Stimulated activated CD8-positive, alpha-beta memory T cell treated with anti-CD3 and anti-CD28 coated beads, Interleukin-4, amount 100 ng/mL, for 4 hours (primary cell): ENCODE measurements around the gene GDF11.

ENCODE experiments used
- DNase-seq, 2 donors: peaks; one replicate each; pipeline ENCODE4 v3.0.0-alpha.2; 2020; ENCODE audit warnings: low read depth in 2 of 2, low spot score in 1 of 2

Gene GDF11

DNA sequence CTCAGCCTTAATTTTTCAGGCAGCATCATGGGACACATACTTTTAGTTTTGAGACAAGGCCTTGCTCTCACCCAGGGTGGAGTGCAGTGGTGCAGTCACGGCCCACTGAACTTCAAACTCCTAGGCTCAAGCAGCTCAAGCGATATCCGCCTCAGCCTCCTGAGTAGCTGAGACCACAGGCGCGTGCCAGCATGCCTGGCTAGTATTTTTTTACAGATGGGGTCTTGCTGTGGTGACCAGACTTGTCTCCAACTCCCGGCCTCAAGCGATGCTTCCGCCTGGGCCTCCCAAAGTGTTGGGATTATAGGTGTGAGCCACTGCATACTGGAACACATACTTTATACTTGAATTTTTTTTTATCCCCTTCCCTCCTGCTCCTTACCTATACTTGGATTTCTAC, 20.0 kb upstream of the GDF11 start:
- no peak for DNase-seq

DNA sequence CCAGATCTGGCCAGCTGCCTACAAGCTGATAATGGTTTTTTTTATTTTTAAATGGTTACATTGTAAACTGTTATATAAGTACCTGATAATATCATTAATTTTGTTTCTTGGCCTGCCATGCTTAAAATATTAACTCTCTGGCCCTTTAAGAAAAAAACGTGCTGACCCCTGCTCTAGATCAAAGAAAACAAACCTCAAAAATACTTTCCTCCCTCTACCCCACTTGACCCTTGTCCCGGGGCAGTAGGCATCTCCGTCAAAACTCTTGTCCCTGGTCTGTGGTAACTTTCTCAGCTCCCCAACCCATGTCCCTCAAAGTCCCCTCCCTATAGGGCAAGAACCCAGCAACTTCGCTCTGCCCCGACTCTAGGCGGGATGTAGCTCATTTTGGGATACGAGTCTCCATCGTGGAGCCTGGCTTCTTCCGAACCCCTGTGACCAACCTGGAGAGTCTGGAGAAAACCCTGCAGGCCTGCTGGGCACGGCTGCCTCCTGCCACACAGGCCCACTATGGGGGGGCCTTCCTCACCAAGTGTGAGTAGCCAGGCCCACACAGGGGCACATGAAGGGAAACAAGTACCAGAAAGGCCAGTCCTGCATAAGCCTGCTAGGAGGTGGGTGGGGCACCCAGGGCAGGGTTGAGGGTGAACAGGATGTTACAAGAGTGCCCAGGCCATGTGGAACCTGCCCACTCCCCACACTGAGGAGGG, 19.3 kb upstream of the GDF11 start:
- no peak for DNase-seq

DNA sequence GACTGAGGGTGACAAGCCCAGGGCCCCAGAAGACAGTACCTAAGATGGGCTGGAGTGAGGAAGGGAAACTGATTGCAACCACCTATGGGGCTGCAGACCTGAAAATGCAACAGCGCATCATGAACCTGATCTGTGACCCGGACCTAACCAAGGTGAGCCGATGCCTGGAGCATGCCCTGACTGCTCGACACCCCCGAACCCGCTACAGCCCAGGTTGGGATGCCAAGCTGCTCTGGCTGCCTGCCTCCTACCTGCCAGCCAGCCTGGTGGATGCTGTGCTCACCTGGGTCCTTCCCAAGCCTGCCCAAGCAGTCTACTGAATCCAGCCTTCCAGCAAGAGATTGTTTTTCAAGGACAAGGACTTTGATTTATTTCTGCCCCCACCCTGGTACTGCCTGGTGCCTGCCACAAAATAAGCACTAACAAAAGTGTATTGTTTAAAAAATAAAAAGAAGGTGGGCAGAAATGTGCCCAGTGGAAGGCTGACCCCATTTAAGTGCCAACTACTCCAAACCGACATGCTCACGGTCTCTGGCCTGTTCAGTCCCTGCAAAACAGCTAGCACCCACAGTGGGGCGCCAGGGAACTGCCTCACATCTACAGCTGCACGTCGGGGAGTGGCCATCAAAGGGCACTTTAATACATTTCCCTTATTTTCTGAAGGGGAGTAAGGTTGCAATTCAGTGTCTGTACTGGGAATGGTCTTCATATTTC, 18.5 kb upstream of the GDF11 start:
- peak in 1 of 2 donors; percentile 33 for DNase-seq

DNA sequence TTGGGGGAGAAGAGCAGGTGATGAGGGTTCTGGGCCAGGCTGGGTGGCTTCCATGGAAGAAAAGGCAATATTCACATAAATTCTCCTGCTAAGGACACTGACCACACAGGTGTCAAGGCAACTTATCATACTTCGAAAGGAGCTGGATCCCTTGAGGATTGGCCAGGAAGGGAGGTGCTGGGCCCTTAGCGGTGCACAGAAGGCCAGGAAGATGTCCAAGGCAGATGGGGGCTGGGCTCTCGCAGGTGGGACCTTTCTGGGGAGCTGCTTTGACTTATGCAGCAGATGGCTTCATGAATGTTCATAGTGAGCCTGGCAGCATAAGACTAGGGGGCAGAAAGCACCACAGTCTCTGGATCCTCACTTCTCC, 18.0 kb upstream of the GDF11 start:
- DNase-seq: no peak

DNA sequence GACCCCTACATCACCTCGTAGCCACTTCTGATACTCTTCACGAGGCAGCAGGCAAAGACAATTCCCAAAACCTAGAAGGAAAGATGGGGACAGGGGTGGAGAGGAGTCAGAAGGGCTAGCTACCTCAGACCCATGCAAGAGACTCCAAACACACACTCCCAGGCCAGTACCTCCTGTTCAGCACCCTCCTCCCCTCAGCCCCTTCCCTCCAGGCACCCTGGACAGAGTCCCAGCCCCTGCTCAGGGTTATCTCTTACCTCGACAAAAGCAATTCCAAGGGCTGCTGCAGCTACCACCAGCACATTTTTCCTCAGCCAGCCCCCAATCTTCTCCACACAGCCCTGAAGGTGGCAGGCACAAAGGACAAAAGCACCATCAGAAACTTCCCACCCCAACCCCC, 17.4 kb upstream of the GDF11 start:
- no peak for DNase-seq

DNA sequence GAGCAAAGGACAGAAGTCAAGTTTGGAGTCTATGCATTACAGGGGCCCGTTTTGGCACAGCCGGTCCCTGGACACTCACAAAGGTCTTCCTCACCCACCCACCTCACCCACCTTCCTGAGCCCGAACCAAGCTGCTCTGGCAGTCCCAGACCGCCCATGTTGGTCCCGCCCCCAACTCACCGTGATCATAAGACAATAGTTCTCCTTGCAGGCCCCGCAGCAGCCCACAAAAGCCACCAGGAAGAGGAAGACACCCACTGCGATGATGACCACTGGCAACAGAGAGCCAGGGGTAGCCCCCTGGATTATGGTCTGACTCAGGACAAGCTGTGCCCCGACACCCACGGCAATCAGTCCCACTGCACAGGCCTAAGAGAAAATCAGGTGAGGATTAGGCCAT, 16.0 kb upstream of the GDF11 start:
- DNase-seq: no peak

DNA sequence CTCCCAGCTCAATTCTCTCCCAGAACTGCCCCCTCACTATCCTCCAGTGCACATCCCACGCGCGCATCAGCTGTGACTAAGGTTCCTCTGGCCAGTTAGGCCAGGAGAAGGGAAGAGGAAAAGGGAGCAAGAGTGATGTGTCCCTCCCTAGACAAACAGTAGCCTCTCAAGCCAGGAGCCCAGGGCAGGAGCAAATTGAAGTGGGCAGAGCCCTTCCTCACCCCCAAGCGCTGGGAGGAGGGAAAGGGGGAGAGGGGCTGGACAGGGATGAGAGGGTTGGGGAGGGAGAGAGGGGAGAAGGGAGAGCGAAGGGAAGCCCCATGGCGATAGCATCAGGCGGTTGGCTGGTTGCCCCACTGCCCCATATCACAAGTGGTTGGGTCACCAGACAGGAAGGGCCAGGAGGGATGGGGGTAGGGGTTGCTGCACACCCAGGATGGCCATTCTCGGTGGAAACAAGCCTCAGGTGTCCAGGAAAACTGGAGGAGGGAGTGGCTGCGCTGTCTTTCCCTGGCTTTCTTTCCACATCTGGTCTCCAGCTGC, 15.2 kb upstream of the GDF11 start:
- no peak for DNase-seq

DNA sequence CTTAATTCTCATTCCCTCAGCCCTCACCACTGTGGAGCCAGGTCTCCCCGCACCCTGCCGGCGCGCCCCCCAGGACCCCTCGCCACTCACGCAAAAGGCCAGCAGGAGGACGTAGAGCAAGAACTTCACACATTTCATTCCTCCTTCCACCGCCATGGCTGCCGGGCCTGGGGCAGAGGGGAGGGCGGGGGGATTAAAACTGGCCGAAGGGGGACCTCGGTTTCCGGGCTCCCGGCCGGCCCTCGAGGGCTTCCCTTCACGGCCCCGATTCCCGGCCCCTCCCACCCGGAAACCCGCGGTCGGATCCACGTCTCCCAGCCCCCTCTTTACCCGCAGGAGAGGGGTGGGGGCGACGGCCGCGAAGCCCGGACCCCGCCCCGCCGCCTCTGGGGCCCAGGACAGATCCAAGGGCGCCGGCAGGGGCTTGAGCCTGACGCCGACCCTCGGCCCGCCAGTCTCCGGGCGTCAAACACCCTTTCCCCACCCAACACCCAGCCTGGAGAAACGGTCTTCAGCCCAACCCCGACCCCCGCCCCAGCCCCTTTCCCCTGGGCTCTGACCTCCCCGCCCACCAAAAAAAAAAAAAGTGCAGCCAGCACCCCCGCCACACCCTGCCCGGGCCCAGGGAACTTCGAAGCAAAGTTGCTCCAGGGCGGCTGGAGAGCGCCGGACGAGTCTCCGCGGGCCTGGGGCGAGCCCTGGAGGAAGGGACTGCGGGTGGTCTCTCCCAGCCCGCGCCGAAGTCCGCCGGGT, 14.6 kb upstream of the GDF11 start:
- DNase-seq: no peak

DNA sequence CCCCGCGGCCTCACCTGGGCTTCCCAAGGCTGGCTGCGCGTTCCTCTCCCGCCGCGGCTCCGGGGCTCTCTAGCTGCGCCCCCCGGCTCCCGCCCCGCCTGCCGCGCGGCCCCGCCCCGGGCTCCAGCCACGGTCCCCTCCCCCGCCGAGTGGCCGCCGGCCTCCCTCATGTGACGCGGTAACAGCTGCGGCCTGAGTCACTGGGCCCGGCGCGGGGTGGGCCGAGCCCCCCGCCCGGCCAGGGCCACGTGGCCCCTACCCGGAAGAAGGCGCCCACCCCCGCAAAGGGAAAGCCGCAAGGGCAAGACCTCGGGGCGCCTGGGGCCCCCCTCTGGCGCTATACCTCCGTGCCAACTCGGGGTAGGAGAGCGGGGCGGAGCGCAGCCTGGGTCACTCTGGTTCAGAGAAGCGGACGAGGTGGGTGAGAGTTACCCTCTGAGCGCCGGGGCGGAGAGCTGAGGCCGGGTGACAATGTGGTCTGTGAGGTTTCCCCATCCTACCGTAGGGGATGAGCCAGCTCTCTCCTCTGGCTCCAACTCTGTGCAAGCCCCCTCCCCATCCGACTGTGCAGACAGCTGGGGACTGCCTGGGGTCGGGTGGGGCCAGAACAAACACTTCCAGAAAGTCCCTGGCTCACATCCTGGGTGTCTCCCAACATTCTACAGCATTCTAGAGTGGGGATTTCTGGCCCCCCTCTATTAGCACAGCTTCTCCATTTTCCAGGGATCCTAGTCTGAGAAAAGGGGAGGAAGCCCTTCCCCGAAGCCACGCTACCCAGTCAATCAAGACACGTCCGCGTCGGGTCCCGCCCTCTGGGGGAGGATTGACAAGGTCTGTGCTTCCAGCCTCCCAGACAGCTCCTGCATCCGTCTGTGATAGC, 13.7 kb upstream of the GDF11 start, which contains the start of gene CD63:
CD63 (minus strand) TSS at position 71 of the 880 bp plus-strand sequence. CDS start 668 bp downstream, outside the sequence.
- peak; percentile 38 to 66 for DNase-seq

DNA sequence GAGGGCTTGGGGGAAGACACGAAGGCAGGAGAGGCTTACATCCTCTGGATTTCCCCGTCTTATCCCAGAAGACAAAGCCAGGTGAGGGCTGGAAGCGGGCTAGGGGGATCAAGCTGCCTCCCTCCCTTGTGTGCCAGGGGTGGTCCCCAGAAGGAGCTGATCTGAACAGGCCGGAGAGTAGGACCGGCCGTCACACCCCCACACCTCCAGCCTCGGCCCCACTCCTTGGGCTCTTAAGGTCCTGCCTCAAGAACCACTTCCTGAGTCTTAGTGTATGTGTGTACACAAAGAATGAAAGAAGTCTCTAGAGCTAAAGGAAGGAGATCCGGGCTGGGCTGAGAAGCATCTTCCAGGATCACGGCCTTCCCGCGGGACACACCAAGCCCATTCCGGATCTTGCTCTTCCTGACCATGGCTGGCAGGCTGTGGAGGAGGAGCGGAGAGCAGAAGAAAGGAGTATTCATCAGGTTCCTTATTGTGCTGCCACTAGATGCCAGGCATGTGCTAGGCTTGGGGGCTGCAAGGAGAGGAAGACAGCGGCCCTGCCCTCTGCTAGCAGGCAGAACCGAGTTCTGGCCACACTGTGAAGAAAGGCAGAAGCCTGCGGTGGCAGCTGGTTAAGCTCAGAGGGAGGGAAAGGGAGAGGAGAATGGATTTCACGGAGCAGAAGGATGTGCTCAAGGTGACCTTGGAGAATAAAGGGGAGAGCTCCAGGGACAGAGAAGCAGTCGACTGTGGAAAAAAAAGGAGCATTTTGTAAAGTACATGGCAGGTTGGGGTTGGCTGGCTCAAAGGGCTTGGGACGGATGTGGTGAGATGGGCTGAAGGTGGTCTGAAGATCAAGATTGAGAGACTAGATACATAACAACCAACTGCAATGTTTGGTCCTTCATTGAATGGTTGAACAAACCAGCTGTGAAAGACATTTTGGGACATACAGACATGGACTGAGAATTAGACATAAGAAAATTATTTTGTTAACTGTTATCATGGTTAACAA, 12.8 kb upstream of the GDF11 start:
- no peak for DNase-seq

DNA sequence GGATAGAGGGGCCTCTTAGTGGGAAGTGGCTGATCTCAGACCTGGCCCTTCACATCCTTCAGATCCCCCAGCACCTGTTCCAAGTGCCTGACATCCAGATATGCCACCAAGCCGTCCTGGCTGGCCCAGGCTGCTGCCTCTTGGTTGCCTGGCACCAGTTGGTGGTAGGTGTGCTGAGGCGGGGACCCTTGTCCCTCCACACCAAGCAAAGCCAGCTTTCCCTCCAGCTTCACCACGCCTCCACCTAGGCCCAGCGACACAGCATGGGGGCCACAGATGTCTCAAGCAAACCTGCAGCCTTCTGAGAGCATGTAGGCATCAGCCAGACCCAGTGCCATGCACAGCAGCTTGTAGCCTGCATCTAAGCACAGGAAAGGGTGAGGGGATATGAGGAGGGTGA, 10.6 kb upstream of the GDF11 start:
- no peak for DNase-seq

DNA sequence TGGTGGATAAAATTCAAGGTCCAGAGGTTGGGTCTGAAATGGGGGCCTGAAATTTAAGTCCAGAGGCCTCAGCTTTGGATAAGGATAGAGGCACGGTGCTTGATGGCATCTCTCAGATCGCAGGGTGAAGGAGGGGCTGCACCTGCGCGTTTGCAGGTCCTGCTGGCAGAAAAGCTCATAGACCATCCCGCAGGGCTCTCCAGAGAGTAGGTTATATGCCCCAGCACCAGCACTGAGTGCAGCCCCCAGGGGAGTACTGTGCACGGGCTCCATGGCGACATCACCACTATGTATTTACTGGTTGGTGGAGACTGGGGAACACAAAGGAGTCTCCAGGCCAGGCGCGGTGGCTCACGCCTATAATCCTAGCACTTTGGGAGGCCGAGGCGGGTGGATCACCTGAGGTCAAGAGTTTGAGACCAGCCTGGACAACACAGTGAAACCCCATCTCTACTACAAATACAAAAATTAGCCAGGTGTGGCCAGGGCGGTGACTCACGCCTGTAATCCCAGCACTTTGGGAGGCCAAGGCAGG, 9.8 kb upstream of the GDF11 start:
- no peak for DNase-seq

DNA sequence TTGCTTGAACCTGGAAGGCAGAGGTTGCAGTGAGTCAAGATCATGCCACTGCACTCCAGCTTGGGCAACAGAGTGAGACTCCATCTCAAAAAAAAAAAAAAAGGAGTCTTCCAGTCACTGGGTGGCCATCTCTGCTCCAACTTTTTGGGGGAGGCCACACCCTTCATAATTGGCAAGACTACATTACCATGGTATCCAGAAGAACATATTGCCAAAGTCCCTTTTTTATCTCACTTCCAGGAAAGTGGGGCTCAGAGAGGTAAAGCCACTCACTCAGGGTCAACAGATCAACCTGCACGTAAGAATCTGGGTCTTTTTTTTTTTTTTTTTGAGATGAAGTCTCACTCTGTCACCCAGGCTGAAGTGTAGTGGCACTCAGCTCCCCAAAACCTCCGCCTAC, 9.1 kb upstream of the GDF11 start:
- no peak for DNase-seq

DNA sequence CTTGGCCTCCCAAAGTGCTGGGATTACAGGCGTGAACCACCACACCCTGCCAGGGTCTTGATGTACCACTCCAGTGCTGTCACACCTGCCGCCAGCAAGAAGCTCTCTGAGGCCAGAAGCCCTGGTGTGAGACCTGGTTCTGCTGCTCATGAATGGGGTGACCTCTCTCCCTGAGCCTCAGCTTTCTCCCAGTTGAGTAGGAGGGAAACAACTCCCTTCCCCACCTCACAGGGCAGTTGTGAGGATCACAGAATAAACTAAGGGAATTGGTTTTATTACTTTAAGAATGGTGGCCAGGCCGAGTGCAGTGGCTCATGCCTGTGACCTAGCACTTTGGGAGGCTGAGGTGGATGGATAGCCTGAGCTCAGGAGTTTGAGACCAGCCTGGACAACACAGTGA, 8.3 kb upstream of the GDF11 start:
- no peak for DNase-seq

DNA sequence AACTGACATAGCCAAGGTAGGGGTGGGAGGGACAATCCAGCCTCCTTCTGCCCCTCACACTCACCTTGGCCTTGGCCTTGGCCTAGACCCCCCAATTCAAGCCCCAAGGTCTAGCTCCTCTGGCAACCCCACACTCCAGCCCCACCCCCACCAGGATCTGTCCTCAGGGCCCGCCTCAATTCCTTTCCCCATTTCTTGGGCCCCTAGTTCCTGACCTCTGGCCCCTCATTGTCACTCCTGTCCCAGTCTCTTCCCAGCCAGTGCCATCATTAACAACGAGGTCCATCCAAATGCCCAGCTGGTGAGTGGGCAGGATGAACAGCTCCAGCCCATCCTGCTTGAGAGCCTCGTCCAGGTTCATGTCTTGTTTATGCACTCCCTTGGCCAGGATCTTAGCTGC, 6.8 kb upstream of the GDF11 start:
- DNase-seq: no peak

- DNase-seq: no peak
Measured at GRCh38 chr12:55736780-55737580, 5.9 kb upstream of the GDF11 start.

DNA sequence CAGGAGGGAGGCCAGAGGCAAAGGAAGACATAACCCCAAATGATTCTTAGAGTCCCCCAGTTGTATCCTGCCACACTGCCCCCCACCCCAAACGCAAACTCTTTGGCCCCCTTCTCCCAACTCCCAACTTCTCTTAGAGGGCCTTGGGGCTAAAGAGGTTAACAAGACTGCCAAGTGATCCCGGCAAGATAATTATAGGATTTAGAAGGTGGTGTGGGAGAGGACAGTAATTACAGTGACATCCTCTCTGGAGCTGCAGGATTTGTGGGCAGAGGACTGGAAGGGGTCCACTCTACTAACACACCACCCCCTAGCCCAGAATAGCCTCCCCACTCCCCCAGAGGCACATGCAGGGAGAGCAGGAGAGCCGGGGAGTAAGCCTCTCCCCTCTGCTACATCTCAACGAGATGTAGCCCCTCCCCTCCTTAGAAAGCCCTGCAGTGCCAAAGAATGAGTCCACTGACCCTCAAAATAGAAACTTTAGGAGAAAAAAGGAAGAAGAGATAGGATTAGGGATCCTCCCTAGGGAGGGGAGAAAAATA, 5.3 kb upstream of the GDF11 start:
- DNase-seq: no peak
